ENCODE data around the gene PPP1R16B. TPM values are rescaled to one million over a fixed set of nuclear protein-coding genes. Genes with fewer than 3 reads are reported as not detected.

The PPP1R16B gene
- total RNA-seq, 6 experiments from 2014 or later = 0.62 to 4.0 (median 2.3) TPM

- Histone ChIP-seq H3K9me3 (no peaks in the 10 kb centered on the region), H3K36me3 (no peaks in the 10 kb centered on the region), H3K4me3 (no peak overlapping the region), H3K4me1 (no peaks in the 10 kb centered on the region), H3K27me3 (no peaks in the 10 kb centered on the region), H3K27ac (no peak overlapping the region)
- TF ChIP-seq CTCF (IDR thresholded peaks at IDR 0.05) = no peak
- no peak for TF ChIP-seq POLR2A (IDR thresholded peaks at IDR 0.05)
- ATAC-seq (no peak), DNase-seq (no peak)
- WGBS (ENCODE audit: insufficient coverage, low coverage, low lambda C conversion rate, missing lambda C conversion rate) = 92% methylated on average over 2 of the region's 8 CpGs
- intact Hi-C loops (cut with DNase I) = no loop called here
Measured at GRCh38 chr20:38853759-38854158, 48.3 kb downstream of the PPP1R16B start.

- no peak overlapping the region for H3K4me3 ChIP-seq
- TF ChIP-seq POLR2A (IDR thresholded peaks at IDR 0.05) (no peak), CTCF (IDR thresholded peaks at IDR 0.05) (no peak)
- H3K9me3 ChIP-seq = no peaks in the 10 kb centered on the region
- H3K27me3 ChIP-seq = no peaks in the 10 kb centered on the region
- ATAC-seq (no peak), DNase-seq (no peak)
- no peak overlapping the region for H3K27ac ChIP-seq
- H3K36me3 ChIP-seq = no peaks in the 10 kb centered on the region
- WGBS (ENCODE audit: insufficient coverage, low coverage, low lambda C conversion rate, missing lambda C conversion rate) = 63% methylated on average over 3 of the region's 3 CpGs
- no peaks in the 10 kb centered on the region for H3K4me1 ChIP-seq
- intact Hi-C loops (cut with DNase I) = no loop called here
Measured at GRCh38 chr20:38854654-38855066, 49.2 kb downstream of the PPP1R16B start.

- intact Hi-C loops (cut with DNase I) = no loop called here
- ATAC-seq (no peak), DNase-seq (no peak)
- no peaks in the 10 kb centered on the region for H3K27me3 ChIP-seq
- no peaks in the 10 kb centered on the region for H3K36me3 ChIP-seq
- TF ChIP-seq POLR2A (IDR thresholded peaks at IDR 0.05) (no peak), CTCF (IDR thresholded peaks at IDR 0.05) (no peak)
- H3K4me3 ChIP-seq = no peak overlapping the region
- no peaks in the 10 kb centered on the region for H3K9me3 ChIP-seq
- H3K4me1 ChIP-seq = no peaks in the 10 kb centered on the region
- H3K27ac ChIP-seq = no peak overlapping the region
- 72% methylated on average over 4 of the region's 5 CpGs for WGBS (ENCODE audit: insufficient coverage, low coverage, low lambda C conversion rate, missing lambda C conversion rate)
Measured at GRCh38 chr20:38855356-38855755, 49.9 kb downstream of the PPP1R16B start.

GRCh38 chr20:38856570-38856969, 51.1 kb downstream of the PPP1R16B start:
- Histone ChIP-seq H3K4me3 (no peak overlapping the region), H3K27me3 (no peaks in the 10 kb centered on the region), H3K27ac (no peak overlapping the region), H3K4me1 (no peaks in the 10 kb centered on the region), H3K9me3 (no peaks in the 10 kb centered on the region), H3K36me3 (no peaks in the 10 kb centered on the region)
- intact Hi-C loops (cut with DNase I) = no loop called here
- ATAC-seq (no peak), DNase-seq (no peak)
- TF ChIP-seq CTCF (IDR thresholded peaks at IDR 0.05) (no peak), POLR2A (IDR thresholded peaks at IDR 0.05) (no peak)
- 74% methylated on average over 2 of the region's 2 CpGs for WGBS (ENCODE audit: insufficient coverage, low coverage, low lambda C conversion rate, missing lambda C conversion rate)

- TF ChIP-seq POLR2A (IDR thresholded peaks at IDR 0.05) (no peak), CTCF (IDR thresholded peaks at IDR 0.05) (no peak)
- intact Hi-C loops (cut with DNase I) = no loop called here
- no peaks in the 10 kb centered on the region for H3K9me3 ChIP-seq
- WGBS (ENCODE audit: insufficient coverage, low coverage, low lambda C conversion rate, missing lambda C conversion rate) = 73% methylated on average over 6 of the region's 7 CpGs
- no peak overlapping the region for H3K4me3 ChIP-seq
- no peak overlapping the region for H3K27ac ChIP-seq
- DNase-seq = no peak
- no peaks in the 10 kb centered on the region for H3K36me3 ChIP-seq
- H3K27me3 ChIP-seq = no peaks in the 10 kb centered on the region
- no peaks in the 10 kb centered on the region for H3K4me1 ChIP-seq
- no peak for ATAC-seq
Measured at GRCh38 chr20:38857703-38858102, 52.2 kb downstream of the PPP1R16B start.

Data from right lobe of liver (tissue), 6 donors.